Kidney (tissue), 14 donors: Measurements from ENCODE around the gene CTF1. TPM values are rescaled to one million over a fixed set of nuclear protein-coding genes. Genes with fewer than 3 reads are reported as not detected.
A peak's percentile ranks its signal among the peaks of the same experiment; 100 is the strongest.

ENCODE experiments used
- DNase-seq, 5 donors: peaks; one replicate each; pipeline ENCODE4 v3.0.0-alpha.2; 2013 to 2020
- FAIRE-seq: peaks from 2 replicates; lab custom pipeline; 2012; peaks lifted over from hg19 to GRCh38; lab: Jason Lieb, UNC
- H3K27ac ChIP-seq, 2 donors: one replicate each; pipeline ENCODE4 v1.7.0; 2013; ENCODE audit warnings: low read depth in 2 of 2, low read length in 2 of 2, inconsistent platforms in 1 of 2
- H3K27me3 ChIP-seq: one replicate; pipeline ENCODE4 v1.7.1; 2013; ENCODE audit warnings: low read length, inconsistent platforms; ENCODE audit not compliant: control insufficient read depth, insufficient read depth
- H3K36me3 ChIP-seq, 3 donors: one replicate each; pipeline versions ENCODE4 v1.7.0 to v1.7.1; 2013; ENCODE audit warnings: low read length in 3 of 3, control low read depth in 1 of 3, inconsistent platforms in 1 of 3; ENCODE audit not compliant: insufficient read depth in 3 of 3, control insufficient read depth in 2 of 3
- H3K4me1 ChIP-seq, 3 donors: one replicate each; pipeline versions ENCODE4 v1.7.0 to v1.7.1; 2013; ENCODE audit warnings: low read length in 3 of 3, inconsistent platforms in 1 of 3, low read depth in 1 of 3; ENCODE audit not compliant: control insufficient read depth in 2 of 3, insufficient read depth in 2 of 3
- H3K4me3 ChIP-seq, 3 donors: one replicate each; pipeline versions ENCODE4 v1.7.0 to v1.8.1; 2013; ENCODE audit warnings: low read length in 3 of 3, control low read depth in 1 of 3, inconsistent platforms in 1 of 3
- H3K9ac ChIP-seq, 3 donors: one replicate each; pipeline versions ENCODE4 v1.7.0 to v1.7.1; 2013; ENCODE audit warnings: low read length in 3 of 3, control low read depth in 1 of 3, inconsistent platforms in 1 of 3
- H3K9me3 ChIP-seq, 3 donors: one replicate each; pipeline versions ENCODE4 v1.7.0 to v1.7.1; 2013; ENCODE audit warnings: low read length in 3 of 3, control low read depth in 1 of 3, inconsistent platforms in 1 of 3; ENCODE audit not compliant: control insufficient read depth in 2 of 3, insufficient read depth in 1 of 3
- CTCF ChIP-seq: IDR thresholded peaks from 3 replicates; pipeline ENCODE4 v1.5.1; 2012; ENCODE audit warnings: mild to moderate bottlenecking, moderate library complexity, borderline replicate concordance; ENCODE audit not compliant: insufficient read depth; ENCODE audit errors: extremely low read depth
- intact Hi-C: fragments of 100-400 bp; cut with DNase I; formaldehyde crosslinking; loops from one replicate; pipeline ENCODE4 v1.11.1; 2022
- polyA plus RNA-seq: library from polyadenylated mRNA; stranded (reverse); fragments of 350-450 nt; fragmentation: Illumina TruSeq; extraction: RNeasy Lipid Tissue Mini Kit (QIAGEN cat#74804); gene quantifications from one replicate; pipeline ENCODE4 v1.2.3, GENCODE V29; 2014; ENCODE audit warnings: low read depth, low replicate concordance; ENCODE audit not compliant: insufficient read depth
- total RNA-seq: library from RNA; stranded (reverse); fragmentation: NEBNext Ultra II Directional; extraction: Animal tissue kit (Norgen Biotek cat#: 25700); gene quantifications from one replicate; pipeline ENCODE4 v1.2.1, GENCODE V29; 2021
- donor health status: control.
- donor health status: control.
- donor health status: control.
- donor health status: control.
- donor health status: control.
- donor health status: DM: yes; HTN: yes; CAD: no.
- donor health status: Normal renal cell carcinoma (clear cell type).

Gene CTF1
- total and polyA plus RNA-seq, 2 donors from 2014 or later: 7.3 to 13.0 TPM

GRCh38 chr16:30902029-30902972 lies 5.9 kb downstream of the CTF1 start:
- peak overlapping the region in 2 of 3 donors; percentile 51 to 68 for H3K9ac ChIP-seq
- peak; percentile 75 to 88 (median 79) for DNase-seq
- H3K4me3 ChIP-seq: peak overlapping the region; percentile 26 to 54 (median 52)
- no peak for FAIRE-seq
- no peaks in the 10 kb centered on the region for H3K36me3 ChIP-seq
- H3K27me3 ChIP-seq: no peaks in the 10 kb centered on the region
- H3K4me1 ChIP-seq: peaks cover 0 to 12% (median 4%) of the 10 kb centered on the region in 3 donors
- H3K27ac ChIP-seq: peak overlapping the region; percentile 78
- no peaks in the 10 kb centered on the region for H3K9me3 ChIP-seq
- peak; percentile 65 for TF ChIP-seq CTCF
- intact Hi-C loops: no loop called here

- H3K9me3 ChIP-seq: no peaks in the 10 kb centered on the region
Observed at GRCh38 chr16:30903002-30903401, 6.6 kb downstream of the CTF1 start.

GRCh38 chr16:30903596-30903995 lies 7.2 kb downstream of the CTF1 start:
- H3K36me3 ChIP-seq: no peaks in the 10 kb centered on the region
- no peak overlapping the region for H3K9ac ChIP-seq
- no peak for TF ChIP-seq CTCF
- peak in 1 of 5 donors; percentile 60 for DNase-seq
- intact Hi-C loops: no loop called here
- peaks cover 0 to 11% (median 4%) of the 10 kb centered on the region in 3 donors for H3K4me1 ChIP-seq
- H3K4me3 ChIP-seq: no peak overlapping the region
- no peak for FAIRE-seq
- H3K9me3 ChIP-seq: no peaks in the 10 kb centered on the region
- H3K27ac ChIP-seq: peak overlapping the region; percentile 43 to 76
- H3K27me3 ChIP-seq: no peaks in the 10 kb centered on the region

More at GRCh38 chr16:30903002-30903401, 6.6 kb downstream of the CTF1 start:
- no peaks in the 10 kb centered on the region for H3K36me3 ChIP-seq
- no peak for TF ChIP-seq CTCF
- H3K27ac ChIP-seq: peak overlapping the region in 1 of 2 donors; percentile 8
- H3K4me3 ChIP-seq: no peak overlapping the region
- FAIRE-seq (no peak), DNase-seq (no peak)
- intact Hi-C loops: no loop called here
- peaks cover 0 to 11% (median 4%) of the 10 kb centered on the region in 3 donors for H3K4me1 ChIP-seq
- no peak overlapping the region for H3K9ac ChIP-seq
- H3K27me3 ChIP-seq: no peaks in the 10 kb centered on the region
